GM23248 (cell line): ENCODE measurements around the gene ARF1. TPM values are rescaled to one million over a fixed set of nuclear protein-coding genes. Genes with fewer than 3 reads are reported as not detected.

Experiments
- DNase-seq: peaks from one replicate; pipeline ENCODE4 v3.0.0-alpha.2; 2015
- H2AFZ ChIP-seq: fragments of 200-600 bp; sonication (generic); 2 replicates; pipeline ENCODE4 v1.6.1; 2016; ENCODE audit warnings: antibody characterized with exemption
- H3F3A ChIP-seq: fragments of 200-600 bp; sonication (generic); 2 replicates; pipeline ENCODE4 v1.6.1; 2016; ENCODE audit warnings: mild to moderate bottlenecking, antibody characterized with exemption, mixed run types; ENCODE audit not compliant: insufficient read depth
- H3K27ac ChIP-seq: fragments of 200-600 bp; sonication (generic); 2 replicates; pipeline ENCODE4 v1.5.1; 2016; ENCODE audit warnings: mild to moderate bottlenecking
- H3K27me3 ChIP-seq: fragments of 200-600 bp; sonication (generic); replicated peaks from 2 replicates; pipeline ENCODE4 v1.6.1; 2016; ENCODE audit warnings: mild to moderate bottlenecking; ENCODE audit not compliant: insufficient read depth
- H3K36me3 ChIP-seq: fragments of 200-600 bp; sonication (generic); 2 replicates; pipeline ENCODE4 v1.6.1; 2016; ENCODE audit warnings: low read depth, mild to moderate bottlenecking
- H3K4me1 ChIP-seq: fragments of 200-600 bp; sonication (generic); 2 replicates; pipeline ENCODE4 v1.6.1; 2016; ENCODE audit warnings: mild to moderate bottlenecking; ENCODE audit not compliant: insufficient read depth
- H3K4me2 ChIP-seq: fragments of 200-600 bp; sonication (generic); one replicate; pipeline ENCODE4 v1.6.1; 2016; ENCODE audit warnings: mild to moderate bottlenecking; ENCODE audit not compliant: unreplicated experiment
- H3K4me3 ChIP-seq: fragments of 200-600 bp; sonication (generic); 2 replicates; pipeline ENCODE4 v1.5.1; 2016; ENCODE audit warnings: mild to moderate bottlenecking
- H3K79me2 ChIP-seq: fragments of 200-600 bp; sonication (generic); 2 replicates; pipeline ENCODE4 v1.6.1; 2016; ENCODE audit warnings: mild to moderate bottlenecking; ENCODE audit not compliant: insufficient read depth
- H3K9ac ChIP-seq: fragments of 200-600 bp; sonication (generic); 2 replicates; pipeline ENCODE4 v1.6.1; 2016; ENCODE audit warnings: mild to moderate bottlenecking
- H3K9me2 ChIP-seq: fragments of 200-600 bp; sonication (generic); 2 replicates; pipeline ENCODE4 v1.6.1; 2016; ENCODE audit warnings: mixed run types, mild to moderate bottlenecking, moderate library complexity; ENCODE audit not compliant: insufficient read depth
- H3K9me3 ChIP-seq: fragments of 200-600 bp; sonication (generic); one replicate; pipeline ENCODE4 v1.6.1; 2017; ENCODE audit warnings: low read depth
- H4K20me1 ChIP-seq: fragments of 200-600 bp; sonication (generic); 2 replicates; pipeline ENCODE4 v1.6.0; 2016; ENCODE audit not compliant: insufficient read depth
- EZH2 ChIP-seq: fragments of 200-600 bp; sonication (generic); IDR thresholded peaks from 2 replicates; pipeline ENCODE4 v1.6.1; 2018; ENCODE audit warnings: antibody characterized with exemption, mild to moderate bottlenecking; ENCODE audit not compliant: insufficient read depth, poor library complexity, severe bottlenecking
- EZH2phosphoT487 ChIP-seq: fragments of 200-600 bp; sonication (generic); IDR thresholded peaks from 2 replicates; pipeline ENCODE4 v1.6.1; 2018; ENCODE audit warnings: antibody characterized with exemption, moderate library complexity, mild to moderate bottlenecking, low read depth; ENCODE audit not compliant: insufficient read depth
- WGBS, 2 experiments: methylation state at CpG; one replicate each; pipeline ENCODE4 v1.1.6; 2015 to 2017; ENCODE audit warnings: low lambda C conversion rate in 2 of 2, low coverage in 1 of 2; ENCODE audit errors: missing lambda C conversion rate in 2 of 2; 5-methylcytosine and 5-hydroxymethylcytosine counted together
- in situ Hi-C: fragments of 300-500 bp; cut with MboI; formaldehyde crosslinking; loops from 2 replicates; pipeline ENCODE4 v1.15.0; 2020
- polyA plus RNA-seq: library from polyadenylated mRNA; unstranded; fragments of >200 nt; fragmentation: Nextera tagmentation; extraction: Ambion mirVana; gene quantifications from 2 replicates; pipeline ENCODE4 v1.2.1, GENCODE V29; 2016
- total RNA-seq: library from RNA; depleted of rRNA; stranded (reverse); fragments of >200 nt; shearing (Covaris generic); gene quantifications from 2 replicates; pipeline ENCODE4 v1.2.3, GENCODE V29; 2014

Gene ARF1
- total and polyA plus RNA-seq, 2 experiments from 2014 or later: 292 to 656 TPM

GRCh38 chr1:228087771-228088251 is 5.3 kb downstream of the ARF1 start:
- H3K4me1 ChIP-seq: peaks cover 78% of the 10 kb centered on the region
- H3K27me3 ChIP-seq: no peaks in the 10 kb centered on the region
- peaks cover 61% of the 10 kb centered on the region for H4K20me1 ChIP-seq
- H2AFZ ChIP-seq: no peak overlapping the region
- peak overlapping the region; percentile 93 for H3K27ac ChIP-seq
- in situ Hi-C loops: no loop called here
- WGBS, 2 experiments: 4 to 11% methylated on average over 7 of the region's 7 CpGs
- TF ChIP-seq EZH2 (no peak), EZH2phosphoT487 (no peak)
- H3K4me2 ChIP-seq: peak overlapping the region; percentile 98
- peak; percentile 92 for DNase-seq
- H3K9me3 ChIP-seq: no peaks in the 10 kb centered on the region
- peaks cover 5% of the 10 kb centered on the region; the same call in 1 of the 2 replicates for H3K36me3 ChIP-seq
- H3F3A ChIP-seq: peaks cover 78% of the 10 kb centered on the region
- no peaks in the 10 kb centered on the region for H3K9me2 ChIP-seq
- H3K4me3 ChIP-seq: peak overlapping the region; percentile 92
- peak overlapping the region; percentile 98 for H3K9ac ChIP-seq
- H3K79me2 ChIP-seq: peaks cover 100% of the 10 kb centered on the region

GRCh38 chr1:228088586-228089498 is 6.3 kb downstream of the ARF1 start:
- H3K79me2 ChIP-seq: peaks cover 100% of the 10 kb centered on the region
- H3K36me3 ChIP-seq: peaks cover 5% of the 10 kb centered on the region; the same call in 1 of the 2 replicates
- peak; percentile 82 for DNase-seq
- H3F3A ChIP-seq: peaks cover 75% of the 10 kb centered on the region
- peak overlapping the region; percentile 98 for H3K9ac ChIP-seq
- H3K27ac ChIP-seq: peak overlapping the region; percentile 93
- peak overlapping the region; percentile 92 for H3K4me3 ChIP-seq
- H3K4me1 ChIP-seq: peaks cover 78% of the 10 kb centered on the region
- H4K20me1 ChIP-seq: peaks cover 68% of the 10 kb centered on the region
- H3K9me2 ChIP-seq: no peaks in the 10 kb centered on the region
- no peaks in the 10 kb centered on the region for H3K9me3 ChIP-seq
- H2AFZ ChIP-seq: no peak overlapping the region
- H3K4me2 ChIP-seq: peak overlapping the region; percentile 98
- no peaks in the 10 kb centered on the region for H3K27me3 ChIP-seq
- WGBS, 2 experiments: 62 to 63% methylated on average over 20 to 21 of the region's 21 CpGs
- in situ Hi-C loops: no loop called here
- TF ChIP-seq EZH2phosphoT487 (no peak), EZH2 (no peak)

GRCh38 chr1:228089519-228090380 is 7.2 kb downstream of the ARF1 start:
- Histone ChIP-seq H3K27me3 (no peaks in the 10 kb centered on the region), H3K9ac (peak overlapping the region; percentile 98), H3K27ac (peak overlapping the region; percentile 93), H3F3A (peaks cover 66% of the 10 kb centered on the region), H3K79me2 (peaks cover 100% of the 10 kb centered on the region), H3K4me3 (no peak overlapping the region), H3K9me2 (no peaks in the 10 kb centered on the region), H3K36me3 (peaks cover 5% of the 10 kb centered on the region; the same call in 1 of the 2 replicates), H3K9me3 (no peaks in the 10 kb centered on the region), H3K4me2 (peak overlapping the region; percentile 12), H4K20me1 (peaks cover 74% of the 10 kb centered on the region), H2AFZ (no peak overlapping the region), H3K4me1 (peaks cover 75% of the 10 kb centered on the region)
- WGBS, 2 experiments: 60 to 61% methylated on average over 12 of the region's 12 CpGs
- in situ Hi-C loops: no loop called here
- DNase-seq: peak; percentile 36
- TF ChIP-seq EZH2: no peak

GRCh38 chr1:228090613-228091081 is 8.1 kb downstream of the ARF1 start:
- no peaks in the 10 kb centered on the region for H3K9me2 ChIP-seq
- H3F3A ChIP-seq: peaks cover 57% of the 10 kb centered on the region
- H3K9ac ChIP-seq: peak overlapping the region; percentile 98; the same call in 1 of the 2 replicates
- TF ChIP-seq EZH2phosphoT487 (no peak), EZH2 (no peak)
- in situ Hi-C loops: no loop called here
- DNase-seq: peak; percentile 78
- peaks cover 5% of the 10 kb centered on the region; the same call in 1 of the 2 replicates for H3K36me3 ChIP-seq
- H3K4me2 ChIP-seq: peak overlapping the region; percentile 2
- H3K27ac ChIP-seq: peak overlapping the region; percentile 93
- H2AFZ ChIP-seq: no peak overlapping the region
- no peaks in the 10 kb centered on the region for H3K9me3 ChIP-seq
- H3K27me3 ChIP-seq: no peaks in the 10 kb centered on the region
- WGBS, 2 experiments: 35 to 46% methylated on average over 2 of the region's 2 CpGs
- H3K79me2 ChIP-seq: peaks cover 100% of the 10 kb centered on the region
- H3K4me1 ChIP-seq: peaks cover 70% of the 10 kb centered on the region
- H3K4me3 ChIP-seq: no peak overlapping the region
- H4K20me1 ChIP-seq: peaks cover 75% of the 10 kb centered on the region
